ENCODE results near the gene NMRK1. TPM values are rescaled to one million over a fixed set of nuclear protein-coding genes. Genes with fewer than 3 reads are reported as not detected.

Gene NMRK1
- total and polyA plus RNA-seq, 2 of the 13 experiments (the other 11 are each of a cell fraction or from before 2014, with no cell fraction given) = 9.1 to 12.9 TPM

DNA sequence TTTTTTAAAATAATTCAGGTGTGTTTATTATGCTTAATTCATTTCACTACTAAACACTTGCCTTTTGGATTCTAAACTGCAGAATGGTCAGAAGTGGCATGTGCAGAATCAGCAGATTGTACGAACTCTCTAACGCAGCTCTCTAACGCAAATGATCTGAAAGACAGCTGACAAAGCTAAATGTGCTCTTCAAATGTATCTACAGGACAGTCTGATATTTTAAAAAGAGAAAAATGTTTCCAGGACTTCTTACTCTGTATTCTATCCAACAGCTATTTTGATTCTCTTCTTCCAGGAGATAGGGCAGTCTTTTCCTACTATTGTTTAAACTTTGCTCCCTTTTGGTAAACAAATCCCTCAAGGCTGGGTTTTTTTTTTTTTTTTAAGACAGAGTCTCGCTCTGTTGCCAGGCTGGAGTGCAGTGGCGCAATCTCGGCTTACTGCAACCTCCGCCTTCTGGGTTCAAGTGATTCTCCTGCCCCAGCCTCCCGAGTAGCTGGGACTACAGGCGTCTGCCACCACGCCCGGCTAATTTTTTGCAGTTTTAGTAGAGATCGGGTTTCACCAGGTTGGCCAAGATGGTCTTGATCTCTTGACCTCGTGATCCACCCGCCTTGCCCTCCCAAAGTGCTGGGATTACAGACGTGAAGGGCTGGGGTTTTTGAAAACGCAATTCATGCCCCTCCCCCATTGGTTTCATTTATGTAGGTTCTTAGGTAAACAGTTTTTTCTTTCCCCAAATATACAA, 1.2 kb downstream of the NMRK1 start (continued):
- TF ChIP-seq SMYD3 (CRISPR knock-in tag; IDR thresholded peaks at IDR 0.05) (no peak), MXI1 (IDR thresholded peaks at IDR 0.05; ENCODE audit: borderline replicate concordance, low read depth, low read length) (no peak), ZSCAN20 (CRISPR knock-in tag; IDR thresholded peaks at IDR 0.05; ENCODE audit: borderline replicate concordance) (no peak), ZNF737 (CRISPR knock-in tag; IDR thresholded peaks at IDR 0.05; ENCODE audit: borderline replicate concordance) (no peak), ZNF331 (CRISPR knock-in tag; IDR thresholded peaks at IDR 0.05) (no peak; the same call in 1 of the 2 replicates), ZNF224 (CRISPR knock-in tag; IDR thresholded peaks at IDR 0.05) (no peak), ZNF556 (CRISPR knock-in tag; IDR thresholded peaks at IDR 0.05; ENCODE audit: borderline replicate concordance) (no peak), ZNF234 (CRISPR knock-in tag; conservative IDR thresholded peaks at IDR 0.05) (no peak), ZBTB3 (CRISPR knock-in tag; IDR thresholded peaks at IDR 0.05; ENCODE audit: borderline replicate concordance, low read depth) (no peak), HOXA9 (CRISPR knock-in tag; IDR thresholded peaks at IDR 0.05; ENCODE audit: borderline replicate concordance) (no peak), SMARCE1 (IDR thresholded peaks at IDR 0.05; ENCODE audit: borderline replicate concordance) (no peak), ZNF558 (CRISPR knock-in tag; IDR thresholded peaks at IDR 0.05; ENCODE audit: borderline replicate concordance) (no peak), ZNF225 (CRISPR knock-in tag; IDR thresholded peaks at IDR 0.05) (no peak), PTBP1 (IDR thresholded peaks at IDR 0.05; ENCODE audit: low read depth, low read length, poor library complexity, severe bottlenecking) (no peak), ONECUT2 (CRISPR knock-in tag; IDR thresholded peaks at IDR 0.05) (no peak), HNRNPL (IDR thresholded peaks at IDR 0.05; ENCODE audit: low read depth, low read length) (no peak), ZNF761 (CRISPR knock-in tag; conservative IDR thresholded peaks at IDR 0.05) (no peak), ZNF180 (CRISPR knock-in tag; IDR thresholded peaks at IDR 0.05; ENCODE audit: borderline replicate concordance, low read depth) (no peak), ZNF615 (CRISPR knock-in tag; IDR thresholded peaks at IDR 0.05; ENCODE audit: borderline replicate concordance) (0 out of 2 replicates have a peak, but pooled peaks have one; percentile 24), ZNF629 (CRISPR knock-in tag; conservative IDR thresholded peaks at IDR 0.05) (no peak), ZNF326 (CRISPR knock-in tag; IDR thresholded peaks at IDR 0.05; ENCODE audit: borderline replicate concordance) (no peak), SRF (IDR thresholded peaks at IDR 0.05; ENCODE audit: low read depth, low read length) (no peak), POGZ (CRISPR knock-in tag; IDR thresholded peaks at IDR 0.05) (peak; percentile 71)
- TF ChIP-seq, protein P1, sequence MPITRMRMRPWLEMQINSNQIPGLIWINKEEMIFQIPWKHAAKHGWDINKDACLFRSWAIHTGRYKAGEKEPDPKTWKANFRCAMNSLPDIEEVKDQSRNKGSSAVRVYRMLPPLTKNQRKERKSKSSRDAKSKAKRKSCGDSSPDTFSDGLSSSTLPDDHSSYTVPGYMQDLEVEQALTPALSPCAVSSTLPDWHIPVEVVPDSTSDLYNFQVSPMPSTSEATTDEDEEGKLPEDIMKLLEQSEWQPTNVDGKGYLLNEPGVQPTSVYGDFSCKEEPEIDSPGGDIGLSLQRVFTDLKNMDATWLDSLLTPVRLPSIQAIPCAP (CRISPR knock-in tag; IDR thresholded peaks at IDR 0.05; ENCODE audit: low read depth) = no peak
- TF ChIP-seq, protein P2, sequence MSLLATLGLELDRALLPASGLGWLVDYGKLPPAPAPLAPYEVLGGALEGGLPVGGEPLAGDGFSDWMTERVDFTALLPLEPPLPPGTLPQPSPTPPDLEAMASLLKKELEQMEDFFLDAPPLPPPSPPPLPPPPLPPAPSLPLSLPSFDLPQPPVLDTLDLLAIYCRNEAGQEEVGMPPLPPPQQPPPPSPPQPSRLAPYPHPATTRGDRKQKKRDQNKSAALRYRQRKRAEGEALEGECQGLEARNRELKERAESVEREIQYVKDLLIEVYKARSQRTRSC (CRISPR knock-in tag; IDR thresholded peaks at IDR 0.05; ENCODE audit: low read depth) = no peak
- TF ChIP-seq, protein P3, sequence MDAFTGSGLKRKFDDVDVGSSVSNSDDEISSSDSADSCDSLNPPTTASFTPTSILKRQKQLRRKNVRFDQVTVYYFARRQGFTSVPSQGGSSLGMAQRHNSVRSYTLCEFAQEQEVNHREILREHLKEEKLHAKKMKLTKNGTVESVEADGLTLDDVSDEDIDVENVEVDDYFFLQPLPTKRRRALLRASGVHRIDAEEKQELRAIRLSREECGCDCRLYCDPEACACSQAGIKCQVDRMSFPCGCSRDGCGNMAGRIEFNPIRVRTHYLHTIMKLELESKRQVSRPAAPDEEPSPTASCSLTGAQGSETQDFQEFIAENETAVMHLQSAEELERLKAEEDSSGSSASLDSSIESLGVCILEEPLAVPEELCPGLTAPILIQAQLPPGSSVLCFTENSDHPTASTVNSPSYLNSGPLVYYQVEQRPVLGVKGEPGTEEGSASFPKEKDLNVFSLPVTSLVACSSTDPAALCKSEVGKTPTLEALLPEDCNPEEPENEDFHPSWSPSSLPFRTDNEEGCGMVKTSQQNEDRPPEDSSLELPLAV (CRISPR knock-in tag; conservative IDR thresholded peaks at IDR 0.05; ENCODE audit: low read depth) = no peak
- TF ChIP-seq, protein P4, sequence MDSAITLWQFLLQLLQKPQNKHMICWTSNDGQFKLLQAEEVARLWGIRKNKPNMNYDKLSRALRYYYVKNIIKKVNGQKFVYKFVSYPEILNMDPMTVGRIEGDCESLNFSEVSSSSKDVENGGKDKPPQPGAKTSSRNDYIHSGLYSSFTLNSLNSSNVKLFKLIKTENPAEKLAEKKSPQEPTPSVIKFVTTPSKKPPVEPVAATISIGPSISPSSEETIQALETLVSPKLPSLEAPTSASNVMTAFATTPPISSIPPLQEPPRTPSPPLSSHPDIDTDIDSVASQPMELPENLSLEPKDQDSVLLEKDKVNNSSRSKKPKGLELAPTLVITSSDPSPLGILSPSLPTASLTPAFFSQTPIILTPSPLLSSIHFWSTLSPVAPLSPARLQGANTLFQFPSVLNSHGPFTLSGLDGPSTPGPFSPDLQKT (CRISPR knock-in tag; IDR thresholded peaks at IDR 0.05; ENCODE audit: borderline replicate concordance) = no peak

Data from HepG2 (cell line).